ENCODE measurements around the gene DPH2. TPM values are rescaled to one million over a fixed set of nuclear protein-coding genes. Genes with fewer than 3 reads are reported as not detected.

The DPH2 gene
- total and polyA plus RNA-seq, 10 of the 15 experiments (the other 5 are each of a cell fraction or from before 2014, with no cell fraction given), result 13.1 to 82.9 (median 52.0) TPM

DNA sequence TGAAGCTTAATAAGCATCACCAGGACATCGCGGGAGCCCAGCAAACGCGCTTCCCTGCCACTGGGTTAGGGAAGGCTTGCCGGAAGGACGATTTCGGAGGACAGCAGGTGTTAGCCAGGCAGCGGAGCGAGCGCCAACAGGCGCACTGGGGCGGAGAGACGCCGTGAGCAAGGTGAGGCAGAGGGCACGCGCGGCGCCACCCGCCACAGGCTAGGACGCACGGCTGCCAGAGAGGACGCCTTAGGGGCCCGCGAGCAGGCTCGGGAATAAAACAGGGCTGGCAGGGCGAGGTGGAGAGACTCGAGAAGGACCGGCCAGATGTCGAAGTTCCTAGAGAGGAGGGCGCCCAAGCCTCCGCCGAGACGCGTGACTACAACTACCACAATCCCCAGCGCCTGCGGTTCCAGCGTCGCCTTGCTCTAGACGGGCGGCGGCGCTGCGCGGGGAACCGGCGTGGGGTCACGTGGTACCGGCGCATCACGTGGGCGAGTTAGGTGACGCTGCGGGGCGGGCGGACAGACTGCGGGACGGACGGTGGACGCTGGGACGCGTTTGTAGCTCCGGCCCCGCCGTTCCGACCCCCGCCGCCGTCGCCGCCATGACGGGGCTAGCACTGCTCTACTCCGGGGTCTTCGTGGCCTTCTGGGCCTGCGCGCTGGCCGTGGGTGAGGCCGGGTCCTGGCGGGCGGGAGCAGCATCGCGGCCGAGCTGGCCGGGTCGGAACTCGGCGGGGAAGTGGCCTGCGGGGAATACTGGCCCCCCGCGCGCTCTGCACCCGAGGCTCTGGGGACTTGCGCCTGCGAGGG is 4.8 kb downstream of the DPH2 start, which contains the start of gene ATP6V0B (continued):
- TF ChIP-seq RELA (IDR thresholded peaks at IDR 0.05; ENCODE audit: borderline replicate concordance, partially characterized antibody), result peak; percentile 95
- no peak for TF ChIP-seq CBX5 (IDR thresholded peaks at IDR 0.05; ENCODE audit: low read depth)
- TF ChIP-seq, protein P1, sequence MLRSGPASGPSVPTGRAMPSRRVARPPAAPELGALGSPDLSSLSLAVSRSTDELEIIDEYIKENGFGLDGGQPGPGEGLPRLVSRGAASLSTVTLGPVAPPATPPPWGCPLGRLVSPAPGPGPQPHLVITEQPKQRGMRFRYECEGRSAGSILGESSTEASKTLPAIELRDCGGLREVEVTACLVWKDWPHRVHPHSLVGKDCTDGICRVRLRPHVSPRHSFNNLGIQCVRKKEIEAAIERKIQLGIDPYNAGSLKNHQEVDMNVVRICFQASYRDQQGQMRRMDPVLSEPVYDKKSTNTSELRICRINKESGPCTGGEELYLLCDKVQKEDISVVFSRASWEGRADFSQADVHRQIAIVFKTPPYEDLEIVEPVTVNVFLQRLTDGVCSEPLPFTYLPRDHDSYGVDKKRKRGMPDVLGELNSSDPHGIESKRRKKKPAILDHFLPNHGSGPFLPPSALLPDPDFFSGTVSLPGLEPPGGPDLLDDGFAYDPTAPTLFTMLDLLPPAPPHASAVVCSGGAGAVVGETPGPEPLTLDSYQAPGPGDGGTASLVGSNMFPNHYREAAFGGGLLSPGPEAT (IDR thresholded peaks at IDR 0.05; ENCODE audit: low read depth), result no peak
- TF ChIP-seq HCFC1 (IDR thresholded peaks at IDR 0.05; ENCODE audit: low read length), result peak; percentile 92
- TF ChIP-seq, protein P2, sequence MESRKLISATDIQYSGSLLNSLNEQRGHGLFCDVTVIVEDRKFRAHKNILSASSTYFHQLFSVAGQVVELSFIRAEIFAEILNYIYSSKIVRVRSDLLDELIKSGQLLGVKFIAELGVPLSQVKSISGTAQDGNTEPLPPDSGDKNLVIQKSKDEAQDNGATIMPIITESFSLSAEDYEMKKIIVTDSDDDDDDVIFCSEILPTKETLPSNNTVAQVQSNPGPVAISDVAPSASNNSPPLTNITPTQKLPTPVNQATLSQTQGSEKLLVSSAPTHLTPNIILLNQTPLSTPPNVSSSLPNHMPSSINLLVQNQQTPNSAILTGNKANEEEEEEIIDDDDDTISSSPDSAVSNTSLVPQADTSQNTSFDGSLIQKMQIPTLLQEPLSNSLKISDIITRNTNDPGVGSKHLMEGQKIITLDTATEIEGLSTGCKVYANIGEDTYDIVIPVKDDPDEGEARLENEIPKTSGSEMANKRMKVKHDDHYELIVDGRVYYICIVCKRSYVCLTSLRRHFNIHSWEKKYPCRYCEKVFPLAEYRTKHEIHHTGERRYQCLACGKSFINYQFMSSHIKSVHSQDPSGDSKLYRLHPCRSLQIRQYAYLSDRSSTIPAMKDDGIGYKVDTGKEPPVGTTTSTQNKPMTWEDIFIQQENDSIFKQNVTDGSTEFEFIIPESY (IDR thresholded peaks at IDR 0.05), result no peak
- no peak for TF ChIP-seq RCOR1 (conservative IDR thresholded peaks at IDR 0.05; ENCODE audit: low read depth, low read length)
- no peak for TF ChIP-seq BRCA1 (IDR thresholded peaks at IDR 0.05; ENCODE audit: low read depth, low read length)
- no peak for TF ChIP-seq WRNIP1 (IDR thresholded peaks at IDR 0.05; ENCODE audit: borderline replicate concordance, low read depth, low read length)
- TF ChIP-seq NR2C1 (IDR thresholded peaks at IDR 0.05), result peak; percentile 78
- TF ChIP-seq, protein P3, sequence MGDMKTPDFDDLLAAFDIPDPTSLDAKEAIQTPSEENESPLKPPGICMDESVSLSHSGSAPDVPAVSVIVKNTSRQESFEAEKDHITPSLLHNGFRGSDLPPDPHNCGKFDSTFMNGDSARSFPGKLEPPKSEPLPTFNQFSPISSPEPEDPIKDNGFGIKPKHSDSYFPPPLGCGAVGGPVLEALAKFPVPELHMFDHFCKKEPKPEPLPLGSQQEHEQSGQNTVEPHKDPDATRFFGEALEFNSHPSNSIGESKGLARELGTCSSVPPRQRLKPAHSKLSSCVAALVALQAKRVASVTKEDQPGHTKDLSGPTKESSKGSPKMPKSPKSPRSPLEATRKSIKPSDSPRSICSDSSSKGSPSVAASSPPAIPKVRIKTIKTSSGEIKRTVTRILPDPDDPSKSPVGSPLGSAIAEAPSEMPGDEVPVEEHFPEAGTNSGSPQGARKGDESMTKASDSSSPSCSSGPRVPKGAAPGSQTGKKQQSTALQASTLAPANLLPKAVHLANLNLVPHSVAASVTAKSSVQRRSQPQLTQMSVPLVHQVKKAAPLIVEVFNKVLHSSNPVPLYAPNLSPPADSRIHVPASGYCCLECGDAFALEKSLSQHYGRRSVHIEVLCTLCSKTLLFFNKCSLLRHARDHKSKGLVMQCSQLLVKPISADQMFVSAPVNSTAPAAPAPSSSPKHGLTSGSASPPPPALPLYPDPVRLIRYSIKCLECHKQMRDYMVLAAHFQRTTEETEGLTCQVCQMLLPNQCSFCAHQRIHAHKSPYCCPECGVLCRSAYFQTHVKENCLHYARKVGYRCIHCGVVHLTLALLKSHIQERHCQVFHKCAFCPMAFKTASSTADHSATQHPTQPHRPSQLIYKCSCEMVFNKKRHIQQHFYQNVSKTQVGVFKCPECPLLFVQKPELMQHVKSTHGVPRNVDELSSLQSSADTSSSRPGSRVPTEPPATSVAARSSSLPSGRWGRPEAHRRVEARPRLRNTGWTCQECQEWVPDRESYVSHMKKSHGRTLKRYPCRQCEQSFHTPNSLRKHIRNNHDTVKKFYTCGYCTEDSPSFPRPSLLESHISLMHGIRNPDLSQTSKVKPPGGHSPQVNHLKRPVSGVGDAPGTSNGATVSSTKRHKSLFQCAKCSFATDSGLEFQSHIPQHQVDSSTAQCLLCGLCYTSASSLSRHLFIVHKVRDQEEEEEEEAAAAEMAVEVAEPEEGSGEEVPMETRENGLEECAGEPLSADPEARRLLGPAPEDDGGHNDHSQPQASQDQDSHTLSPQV (IDR thresholded peaks at IDR 0.05), result no peak
- no peak for TF ChIP-seq ETV6 (conservative IDR thresholded peaks at IDR 0.05 in 1 of 2, IDR thresholded peaks at IDR 0.05 in 1 of 2; ENCODE audit: borderline replicate concordance in 1 of 2, low read depth in 1 of 2)
- TF ChIP-seq SPI1 (IDR thresholded peaks at IDR 0.05; ENCODE audit: borderline replicate concordance, insufficient read depth, low read depth, low read length), result no peak
- no peak for TF ChIP-seq ZNF384 (IDR thresholded peaks at IDR 0.05; ENCODE audit: borderline replicate concordance, low read depth, low read length)
- TF ChIP-seq NRF1 (conservative IDR thresholded peaks at IDR 0.05; ENCODE audit: low read depth, low read length), result peak; percentile 8; the same call in 1 of the 2 replicates
- TF ChIP-seq SIX5 (IDR thresholded peaks at IDR 0.05; ENCODE audit: low read depth, low read length, severe bottlenecking), result peak; percentile 86
- peak; percentile 74 for TF ChIP-seq NR2F1 (conservative IDR thresholded peaks at IDR 0.05)
- TF ChIP-seq, protein P4, sequence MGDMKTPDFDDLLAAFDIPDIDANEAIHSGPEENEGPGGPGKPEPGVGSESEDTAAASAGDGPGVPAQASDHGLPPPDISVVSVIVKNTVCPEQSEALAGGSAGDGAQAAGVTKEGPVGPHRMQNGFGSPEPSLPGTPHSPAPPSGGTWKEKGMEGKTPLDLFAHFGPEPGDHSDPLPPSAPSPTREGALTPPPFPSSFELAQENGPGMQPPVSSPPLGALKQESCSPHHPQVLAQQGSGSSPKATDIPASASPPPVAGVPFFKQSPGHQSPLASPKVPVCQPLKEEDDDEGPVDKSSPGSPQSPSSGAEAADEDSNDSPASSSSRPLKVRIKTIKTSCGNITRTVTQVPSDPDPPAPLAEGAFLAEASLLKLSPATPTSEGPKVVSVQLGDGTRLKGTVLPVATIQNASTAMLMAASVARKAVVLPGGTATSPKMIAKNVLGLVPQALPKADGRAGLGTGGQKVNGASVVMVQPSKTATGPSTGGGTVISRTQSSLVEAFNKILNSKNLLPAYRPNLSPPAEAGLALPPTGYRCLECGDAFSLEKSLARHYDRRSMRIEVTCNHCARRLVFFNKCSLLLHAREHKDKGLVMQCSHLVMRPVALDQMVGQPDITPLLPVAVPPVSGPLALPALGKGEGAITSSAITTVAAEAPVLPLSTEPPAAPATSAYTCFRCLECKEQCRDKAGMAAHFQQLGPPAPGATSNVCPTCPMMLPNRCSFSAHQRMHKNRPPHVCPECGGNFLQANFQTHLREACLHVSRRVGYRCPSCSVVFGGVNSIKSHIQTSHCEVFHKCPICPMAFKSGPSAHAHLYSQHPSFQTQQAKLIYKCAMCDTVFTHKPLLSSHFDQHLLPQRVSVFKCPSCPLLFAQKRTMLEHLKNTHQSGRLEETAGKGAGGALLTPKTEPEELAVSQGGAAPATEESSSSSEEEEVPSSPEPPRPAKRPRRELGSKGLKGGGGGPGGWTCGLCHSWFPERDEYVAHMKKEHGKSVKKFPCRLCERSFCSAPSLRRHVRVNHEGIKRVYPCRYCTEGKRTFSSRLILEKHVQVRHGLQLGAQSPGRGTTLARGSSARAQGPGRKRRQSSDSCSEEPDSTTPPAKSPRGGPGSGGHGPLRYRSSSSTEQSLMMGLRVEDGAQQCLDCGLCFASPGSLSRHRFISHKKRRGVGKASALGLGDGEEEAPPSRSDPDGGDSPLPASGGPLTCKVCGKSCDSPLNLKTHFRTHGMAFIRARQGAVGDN (IDR thresholded peaks at IDR 0.05), result peak; percentile 15; the same call in 1 of the 2 replicates

Measured in GM12878 (cell line).